NCI-H2171 (cell line): ENCODE data around the gene EFNA5.
A peak's percentile ranks its signal among the peaks of the same experiment; 100 is the strongest.

Experiments
- DNase-seq: peaks from one replicate; lab custom pipeline; 2025; lab: John Stamatoyannopoulos, UW

Gene EFNA5

DNA sequence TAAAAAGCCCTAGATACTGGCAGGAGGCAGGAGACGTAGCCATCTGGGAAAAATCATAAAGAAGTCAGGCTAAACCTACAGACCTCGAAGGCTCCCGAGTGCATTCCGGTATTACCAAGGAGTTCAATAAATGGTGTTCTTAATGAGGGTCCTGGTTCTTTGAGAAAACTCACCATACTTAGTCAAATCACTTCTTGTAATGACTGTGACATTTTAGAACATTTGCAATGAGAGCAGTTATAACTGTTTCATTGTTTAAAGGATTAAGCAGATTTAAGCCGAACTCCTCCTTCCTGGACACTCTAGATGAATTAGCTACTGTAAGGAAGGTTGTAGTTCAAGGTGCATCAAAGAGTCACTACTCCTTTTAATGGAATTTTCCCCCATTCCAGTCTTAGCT is 67.8 kb downstream of the EFNA5 start:
- DNase-seq, result no peak

DNA sequence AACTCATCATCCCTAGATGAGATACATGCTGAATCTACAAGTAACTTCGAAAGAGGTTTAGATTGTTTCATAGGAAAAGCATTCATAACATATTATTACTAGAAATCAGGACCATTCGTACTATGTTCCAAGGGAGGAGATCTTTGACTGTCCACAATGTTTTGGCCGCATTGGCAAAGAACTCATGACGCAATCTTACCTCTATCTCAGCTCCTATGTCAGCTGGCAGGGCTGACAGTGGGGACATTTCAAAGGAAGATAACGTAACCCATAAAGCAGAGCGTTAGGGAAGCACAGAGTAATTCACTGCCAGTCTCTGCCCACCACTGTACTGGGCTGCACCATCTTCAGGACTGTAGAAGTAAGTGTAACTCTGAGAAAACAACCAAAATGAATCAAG is 69.7 kb downstream of the EFNA5 start:
- DNase-seq, result no peak

DNA sequence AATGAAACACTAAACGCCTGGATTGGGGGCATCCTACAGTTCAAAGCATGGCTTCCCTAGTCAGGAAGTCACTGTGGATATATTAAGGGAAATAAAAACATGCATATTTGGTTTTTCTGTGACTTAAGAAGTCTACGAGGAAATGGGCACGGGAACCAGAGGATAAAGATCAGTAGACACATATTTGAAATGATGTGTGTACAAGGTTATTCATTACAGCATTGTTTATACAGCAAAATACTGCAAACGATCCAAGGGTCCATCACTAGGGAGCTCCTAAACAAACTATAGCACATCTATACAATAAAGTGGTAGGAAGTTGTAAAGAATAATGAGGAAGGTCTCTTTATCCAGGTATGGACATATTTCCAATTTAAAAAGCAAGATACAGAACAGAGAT is 71.8 kb downstream of the EFNA5 start:
- no peak for DNase-seq

DNA sequence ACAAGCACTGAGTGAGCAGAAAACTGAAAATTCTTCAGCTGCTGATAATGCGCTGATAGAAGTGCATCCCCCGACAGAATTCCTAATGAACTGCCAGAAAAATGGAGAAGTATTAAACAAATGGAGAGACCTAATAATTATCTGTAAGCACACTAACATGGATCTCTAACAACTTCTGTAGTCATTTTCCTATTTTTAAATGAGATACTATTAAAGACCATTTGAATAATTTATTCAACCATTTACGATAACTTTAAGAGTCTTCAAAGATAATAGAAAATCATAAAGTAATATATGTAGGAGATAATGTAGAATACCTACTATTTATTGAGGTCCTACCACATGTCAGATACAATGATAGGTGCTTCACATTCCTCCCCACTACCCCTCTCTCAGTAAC is 72.9 kb downstream of the EFNA5 start:
- no peak for DNase-seq

DNA sequence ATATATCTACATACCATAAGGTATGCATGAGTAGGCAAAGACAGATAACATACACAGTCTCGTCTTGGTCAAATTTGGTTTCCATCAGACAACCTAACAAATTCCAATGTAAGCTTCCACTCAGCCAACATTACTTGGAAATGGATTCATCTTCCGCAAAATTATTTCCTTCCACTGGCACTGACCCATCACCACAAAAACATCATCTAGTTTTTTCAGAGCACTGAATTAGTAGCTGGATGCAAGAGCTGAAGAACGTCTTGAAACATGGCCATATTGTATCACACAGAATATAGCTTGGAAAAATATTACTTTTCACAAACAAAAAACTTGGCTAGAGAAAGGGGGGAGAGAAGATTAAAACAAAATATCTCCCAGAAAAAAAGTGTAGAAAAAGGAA is 73.5 kb downstream of the EFNA5 start:
- no peak for DNase-seq

DNA sequence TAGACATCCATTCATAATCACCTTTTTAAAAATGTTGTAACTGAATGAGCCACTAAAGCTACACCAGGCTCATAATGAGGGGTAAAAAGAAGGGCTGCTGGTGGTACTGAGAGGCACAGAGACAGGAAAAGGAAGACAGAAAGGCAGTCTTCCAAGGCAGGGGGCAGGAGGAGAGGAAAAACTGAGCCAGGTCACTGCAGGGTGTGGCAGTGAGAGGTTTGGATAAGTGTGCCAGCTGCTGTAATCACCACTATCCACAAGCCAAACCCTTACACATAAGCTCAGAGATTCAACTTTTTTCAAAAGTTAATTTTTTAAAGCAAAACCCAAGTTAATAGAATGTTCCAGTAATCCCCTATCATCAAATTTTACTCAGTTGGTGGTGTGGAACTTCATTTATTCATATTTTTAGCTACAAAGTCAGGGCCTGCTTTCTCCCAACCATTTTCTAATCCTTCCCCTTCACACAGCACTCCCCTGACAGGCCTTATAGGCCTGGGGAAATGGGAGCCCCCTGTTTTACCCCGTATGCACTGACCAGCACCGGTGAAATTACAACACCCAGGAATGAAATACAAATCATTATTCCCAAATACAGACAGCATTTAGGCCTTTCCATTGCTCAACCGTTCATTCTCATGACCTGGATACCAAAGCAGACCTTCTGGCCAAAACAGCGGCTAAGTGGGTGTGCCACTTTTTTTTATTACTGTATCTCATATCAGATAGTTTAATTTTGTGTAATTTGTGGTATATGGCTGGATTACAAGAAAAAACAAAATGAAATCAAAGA is 76.3 kb downstream of the EFNA5 start:
- DNase-seq, result no peak

DNA sequence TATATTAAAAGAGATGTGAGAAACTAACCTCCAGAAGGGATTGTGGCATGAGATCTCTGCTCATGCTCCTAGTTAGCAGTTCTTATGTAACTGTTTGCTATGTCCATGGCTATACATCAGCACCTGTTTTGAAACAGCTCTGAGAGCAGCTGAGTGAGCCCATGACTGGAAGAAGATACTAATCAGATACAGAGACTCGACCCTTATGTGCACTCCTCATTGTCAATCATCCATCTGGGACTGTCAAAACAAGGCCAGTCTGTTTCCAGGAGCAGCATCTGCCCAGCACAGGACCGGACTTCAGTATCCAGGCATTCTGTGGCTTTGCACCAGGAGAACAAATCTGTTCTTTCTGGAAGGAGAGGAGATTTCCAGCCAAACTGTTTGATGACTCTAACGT is 77.7 kb downstream of the EFNA5 start:
- no peak for DNase-seq

DNA sequence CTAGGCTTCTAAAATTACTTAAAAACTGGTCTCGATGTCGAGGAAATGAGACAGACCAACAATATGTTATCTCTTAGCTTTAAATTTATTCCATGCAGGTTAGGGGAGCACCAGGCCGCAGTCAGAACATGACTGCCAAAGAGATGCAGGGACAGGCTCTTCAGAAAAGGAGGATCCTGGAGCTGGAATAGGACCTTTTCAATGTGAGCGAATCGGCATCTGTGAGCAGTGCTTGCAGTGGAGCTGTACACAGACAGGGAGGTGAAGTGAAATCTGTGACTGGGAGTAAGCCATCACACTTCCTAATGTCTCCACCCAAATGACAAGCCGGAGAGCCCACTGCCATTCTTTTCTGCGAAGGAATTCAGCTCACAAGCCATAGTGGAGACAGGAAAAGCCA is 78.2 kb downstream of the EFNA5 start:
- DNase-seq, result no peak

DNA sequence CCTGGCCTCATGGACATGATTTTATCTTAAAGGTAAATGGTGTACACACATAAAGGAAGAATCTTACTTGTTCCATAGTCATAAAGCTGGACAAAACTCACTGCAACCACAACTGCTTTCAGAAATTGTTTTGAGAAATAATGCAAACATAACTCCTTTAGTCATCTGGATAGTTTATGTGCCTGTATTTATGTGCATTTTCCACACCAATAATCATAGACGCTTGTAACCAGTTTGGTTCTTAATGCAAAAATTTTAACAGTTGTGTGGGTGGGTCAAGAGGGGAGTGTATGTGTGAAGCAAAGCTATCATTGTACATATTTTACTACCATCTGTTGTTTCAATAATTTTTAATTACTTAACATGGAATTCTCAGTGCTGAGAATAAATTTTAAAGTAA is 80.1 kb downstream of the EFNA5 start:
- DNase-seq, result no peak

DNA sequence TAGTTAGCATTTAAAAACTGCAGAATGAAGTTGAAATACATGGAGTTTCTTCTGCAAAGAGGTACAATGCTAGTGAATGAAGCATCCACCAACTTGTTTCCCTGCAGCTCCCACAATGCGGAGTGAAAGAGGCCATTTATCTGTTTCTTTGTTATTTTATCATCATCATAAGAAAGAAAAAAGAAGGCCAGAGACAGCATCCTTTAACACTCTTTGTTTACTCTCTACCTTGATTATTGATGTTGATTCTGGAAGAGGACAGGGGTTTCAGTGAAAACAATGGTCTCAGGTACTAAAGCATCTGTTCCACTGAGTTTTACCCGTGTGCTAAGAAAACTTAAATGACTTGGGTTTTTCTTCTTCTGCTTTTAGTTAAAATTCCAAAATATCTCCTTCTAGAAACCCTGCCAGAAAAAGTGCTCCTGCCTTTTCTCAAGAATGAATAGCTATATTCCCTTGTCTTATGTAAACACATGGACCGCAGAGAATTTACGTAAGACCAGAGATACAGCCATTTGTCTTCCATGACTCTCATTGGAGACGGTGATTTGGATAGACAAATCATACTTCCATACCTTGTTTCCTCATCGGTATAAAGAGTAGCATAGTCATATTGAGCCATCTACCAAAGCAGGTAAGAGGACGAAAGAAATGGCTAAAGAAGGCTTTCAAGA is 81.1 kb downstream of the EFNA5 start:
- no peak for DNase-seq

DNA sequence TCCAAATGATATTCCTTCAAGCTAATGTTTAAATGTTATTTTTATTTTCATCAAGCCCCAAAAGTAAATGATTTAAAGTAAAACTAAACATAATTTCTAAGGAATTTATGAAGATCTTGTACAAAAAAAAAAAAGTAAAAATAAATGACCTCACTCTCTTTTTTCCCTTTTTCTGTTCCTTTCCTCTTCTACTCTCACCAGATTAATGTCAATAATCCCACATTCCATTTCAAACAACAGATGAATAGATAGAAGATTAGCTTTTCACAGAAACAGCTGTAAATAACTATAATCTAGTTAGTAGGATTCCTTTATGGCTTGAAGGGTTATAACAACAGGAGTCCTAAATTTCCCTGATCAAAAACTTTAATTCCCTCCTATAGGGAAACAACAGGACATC is 88.1 kb downstream of the EFNA5 start:
- DNase-seq, result no peak

DNA sequence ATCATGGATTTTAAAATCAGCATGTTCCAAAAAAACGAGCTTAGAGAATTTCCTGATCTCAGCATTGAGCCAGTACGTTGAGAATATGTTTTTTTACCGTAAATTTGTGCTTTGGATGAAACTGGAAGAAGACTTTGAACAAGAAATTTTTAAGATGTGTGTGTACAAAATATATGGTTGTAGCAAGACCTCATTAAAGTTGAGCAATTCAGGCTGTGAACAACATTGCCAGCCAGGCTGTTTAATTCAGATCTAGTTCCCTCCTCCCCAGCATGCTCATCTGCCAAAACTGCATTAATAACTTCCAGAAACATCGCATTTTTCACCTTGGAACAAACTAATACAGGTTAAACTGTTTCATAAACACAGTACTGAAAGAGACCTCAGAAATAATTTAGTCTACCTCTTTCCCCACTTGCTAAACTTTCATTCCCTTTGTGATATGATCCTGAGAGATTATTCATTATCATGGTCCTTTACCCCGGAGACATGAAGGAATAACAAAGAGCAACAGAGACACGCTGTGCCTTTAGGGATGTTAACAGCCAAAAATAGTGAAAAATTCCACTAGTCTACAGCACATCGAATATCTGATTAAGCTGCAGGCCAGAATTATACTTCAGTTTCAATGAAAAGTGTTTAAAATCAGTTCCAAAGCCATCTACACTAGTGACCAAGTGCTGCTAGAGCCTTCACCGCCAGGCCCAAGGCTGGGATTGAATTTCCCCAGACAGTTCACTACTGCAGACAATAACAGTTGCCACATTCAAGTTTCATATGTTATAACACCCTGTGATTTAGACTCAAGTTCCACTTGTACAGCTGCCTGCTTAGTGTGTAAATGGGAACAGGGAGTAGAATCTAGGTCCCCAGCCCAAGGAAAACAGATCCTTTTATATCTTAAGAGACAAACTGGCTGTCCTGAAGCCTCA is 89.6 kb downstream of the EFNA5 start:
- DNase-seq, result no peak

DNA sequence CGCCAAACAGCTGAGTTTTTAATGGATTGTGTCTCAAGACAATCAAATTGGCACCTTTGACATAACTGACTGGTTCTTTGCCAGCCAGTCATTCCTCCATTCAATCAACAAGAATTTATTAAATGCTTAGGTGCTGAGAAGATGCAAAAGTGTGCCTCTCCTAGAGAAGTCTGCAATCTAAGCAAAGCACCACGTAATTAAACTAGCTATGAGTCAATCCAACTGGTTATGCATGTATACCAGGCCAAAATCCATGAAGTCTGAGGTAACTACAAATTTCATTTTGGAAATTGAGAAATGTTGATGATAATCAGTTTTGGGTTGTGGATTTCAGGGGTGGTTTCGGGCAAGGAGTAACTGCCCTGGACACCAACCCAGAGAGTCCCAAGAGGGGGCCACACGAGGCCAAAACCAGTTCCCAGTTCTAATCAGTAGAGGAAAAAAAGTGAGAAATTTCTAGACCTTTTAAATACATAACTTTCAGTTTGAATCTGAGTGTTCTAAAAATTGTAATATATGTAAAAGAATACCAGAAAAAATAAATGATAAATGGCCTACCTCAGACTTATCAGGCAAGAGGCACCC is 92.6 kb downstream of the EFNA5 start:
- no peak for DNase-seq

DNA sequence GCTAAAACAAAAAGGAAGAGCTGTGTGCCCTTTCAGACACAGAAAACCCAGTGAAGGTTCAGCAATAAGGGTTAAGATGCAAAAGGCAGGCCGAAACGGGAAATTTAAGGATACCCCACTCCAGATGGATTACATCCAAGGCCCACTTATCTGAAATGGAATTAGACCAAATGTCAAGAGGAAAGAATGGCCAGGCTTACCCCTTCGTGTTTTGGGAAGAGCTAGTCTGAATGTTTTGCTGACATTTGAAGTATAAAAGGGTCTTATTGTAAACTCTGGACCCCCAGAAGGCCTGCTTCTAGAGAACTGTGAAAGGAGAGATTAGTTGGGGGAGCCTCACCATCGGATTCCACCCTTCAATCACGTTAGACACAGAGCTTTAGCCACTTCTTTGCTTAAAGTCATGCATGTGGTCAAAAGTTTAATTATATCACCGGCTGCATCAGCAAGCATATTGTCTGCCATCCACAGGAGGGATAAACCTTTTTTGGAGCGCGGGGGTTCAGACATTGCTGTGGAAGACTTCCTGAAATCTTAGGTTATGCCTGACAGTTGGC is 93.3 kb downstream of the EFNA5 start:
- DNase-seq, result no peak

DNA sequence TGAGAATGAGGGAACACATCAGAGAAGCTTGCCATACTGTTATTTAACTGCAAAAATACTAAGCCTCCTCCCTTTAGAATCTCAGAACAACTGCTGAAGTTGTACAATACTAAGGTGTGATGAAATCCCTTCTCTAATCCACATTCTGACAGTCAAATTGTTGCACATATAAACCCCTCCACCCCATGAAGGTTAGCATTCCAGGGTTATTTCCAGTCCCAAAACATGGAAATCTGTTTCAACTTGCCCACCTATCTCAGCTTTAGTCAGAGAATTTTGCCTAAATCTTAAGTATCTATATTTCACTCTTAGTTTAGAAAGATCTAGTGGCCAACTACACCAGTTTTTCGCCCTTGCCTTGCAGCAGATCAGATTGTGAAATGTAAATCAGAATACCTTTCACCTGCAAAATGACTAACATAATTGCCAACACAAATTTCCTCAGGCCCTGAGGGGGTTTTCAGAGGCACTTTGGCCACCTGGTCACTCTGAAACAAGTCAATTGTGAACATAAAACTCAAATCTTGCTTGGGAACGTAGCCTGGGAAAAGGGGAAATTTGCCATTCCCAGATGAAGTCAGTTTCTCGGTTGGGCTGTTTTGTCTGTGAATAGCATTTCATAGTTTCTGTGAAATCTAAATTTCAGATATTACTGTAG is 93.9 kb downstream of the EFNA5 start:
- no peak for DNase-seq

DNA sequence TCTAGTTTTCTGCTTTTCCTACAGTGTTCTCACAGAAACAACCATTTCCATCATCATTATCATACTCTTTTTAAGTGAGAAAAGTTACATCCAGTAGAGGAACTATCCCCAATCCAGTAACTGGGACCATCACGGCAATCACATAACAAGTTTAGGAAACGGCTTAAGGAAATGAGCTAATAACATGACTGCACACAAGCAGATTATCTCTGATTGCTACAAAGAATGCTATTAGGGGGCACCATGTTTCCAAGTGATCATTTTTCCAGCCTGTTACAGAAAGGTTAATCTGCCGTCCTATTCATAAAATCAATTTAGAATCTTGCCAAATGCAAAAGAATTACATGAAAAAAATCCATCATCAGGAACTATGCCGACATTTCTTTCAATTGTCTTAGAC is 94.6 kb downstream of the EFNA5 start:
- no peak for DNase-seq

DNA sequence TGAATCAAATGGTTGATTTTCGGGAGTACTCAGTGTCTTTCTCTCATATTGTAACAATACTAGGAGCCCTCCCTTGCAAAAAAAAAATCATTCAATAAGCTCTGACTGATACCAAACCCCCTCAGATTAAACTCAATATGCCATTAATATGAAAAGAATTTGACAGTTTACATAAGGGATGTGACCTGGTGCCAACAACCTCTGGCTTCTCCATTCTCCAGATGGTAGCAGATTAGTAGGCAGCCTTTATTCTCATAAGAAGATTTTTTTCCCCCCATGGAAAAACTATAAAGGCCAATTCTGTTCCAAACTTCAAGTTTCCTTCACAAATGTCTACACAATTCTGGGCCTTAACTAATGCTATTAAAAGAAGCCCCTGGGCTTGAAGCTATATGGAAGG is 96.5 kb downstream of the EFNA5 start:
- DNase-seq, result no peak

DNA sequence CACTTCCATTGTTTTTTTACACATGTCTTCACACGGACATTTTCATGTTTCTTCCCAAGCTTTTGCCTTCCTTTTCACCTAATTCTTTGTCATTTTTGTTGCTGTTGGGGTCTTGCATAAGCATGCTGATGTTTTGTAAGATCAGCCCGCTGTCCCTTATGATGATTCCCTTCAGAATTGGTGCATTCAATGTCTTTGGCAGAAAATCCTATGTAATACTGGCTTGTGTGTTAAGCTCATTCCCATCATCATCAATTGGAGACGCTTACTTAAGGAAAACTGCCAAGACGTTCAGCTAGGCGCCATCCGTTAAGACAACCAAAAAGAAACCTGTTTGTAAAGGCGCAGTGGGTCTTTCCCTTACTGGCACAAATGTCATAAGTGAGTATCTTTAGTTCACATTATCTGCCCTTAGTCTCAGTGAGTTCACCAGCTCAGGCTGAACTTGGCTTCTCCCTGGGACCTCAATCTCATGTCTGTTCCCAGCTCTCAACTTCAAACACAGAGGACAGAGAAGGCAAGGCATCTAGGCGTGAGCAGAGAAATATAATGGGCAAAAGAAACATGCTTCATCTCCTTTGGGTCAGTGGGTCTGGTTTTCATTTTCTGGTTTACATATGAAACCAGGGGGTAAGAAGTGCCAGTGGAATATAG is 97.9 kb downstream of the EFNA5 start:
- no peak for DNase-seq

DNA sequence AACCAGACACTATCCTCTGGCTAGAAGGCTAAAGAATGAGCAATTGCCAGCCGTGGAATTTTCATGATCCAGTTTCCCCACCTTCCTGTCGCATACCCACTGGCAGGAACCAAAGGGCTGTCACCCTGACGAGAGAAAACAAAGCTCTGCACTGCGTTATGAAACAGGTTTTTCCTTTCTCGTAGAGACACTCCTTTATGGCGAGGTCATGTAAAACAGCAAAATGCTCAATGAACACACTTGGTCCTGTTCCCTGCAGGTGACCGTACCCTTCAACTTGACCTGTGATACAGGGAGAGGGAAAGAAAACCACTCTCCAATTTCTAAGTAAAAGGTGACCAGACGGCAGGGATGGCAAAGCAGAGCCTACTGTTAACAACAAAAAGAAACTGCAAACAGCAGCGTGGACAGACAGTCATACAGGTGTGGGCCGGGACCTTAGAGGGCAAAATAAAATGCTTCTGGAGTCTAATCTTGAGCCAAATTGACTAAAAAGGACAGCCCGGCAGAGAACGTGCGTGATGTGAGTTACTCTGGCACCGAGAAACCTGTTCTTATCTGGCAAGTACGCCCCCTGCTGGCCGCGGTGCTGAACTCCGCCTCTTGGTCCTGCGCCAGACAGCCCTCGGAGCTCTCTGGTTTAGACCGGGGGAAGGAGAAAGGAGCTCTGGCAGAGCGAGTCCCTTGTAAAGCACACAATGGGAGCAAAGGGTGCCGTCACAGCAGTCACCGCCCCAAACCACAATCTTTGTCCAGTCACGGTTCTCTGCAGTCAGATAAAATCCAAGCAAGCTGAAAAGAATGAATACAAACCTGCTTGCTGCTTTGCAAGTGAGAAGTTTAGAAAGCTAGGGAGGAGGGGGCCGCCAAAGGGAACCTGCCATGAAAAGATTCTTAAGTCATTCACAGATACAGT is 98.9 kb downstream of the EFNA5 start:
- peak; percentile 67 for DNase-seq
